IMR-90 (cell line): ENCODE data around the gene RHOH. TPM values are rescaled to one million over a fixed set of nuclear protein-coding genes. Genes with fewer than 3 reads are reported as not detected.

ENCODE experiments used
- ATAC-seq: fragments of 200-7000 bp; cut with Tn5 transposase; 2 replicates; pipeline ENCODE4 v1.9.1; 2020; ENCODE audit warnings: low read depth, mild to moderate bottlenecking, moderate library complexity
- BruUV-seq: library from RNA; stranded (reverse); fragments of 400-500 nt; replicated peaks from 2 replicates; lab custom pipeline; 2021; lab: Mats Ljungman, UMichigan
- CTCF ChIA-PET: fragments of 300-600 bp; formaldehyde crosslinking; extraction: SDS; loops from one replicate; lab custom pipeline; 2021; ENCODE audit warnings: antibody characterized with exemption; lab: Yijun Ruan, JAX
- POLR2A ChIA-PET: fragments of 300-600 bp; sonication (Branson Sonifier 250); formaldehyde crosslinking; loops from one replicate; lab custom pipeline; 2022; ENCODE audit warnings: antibody characterized with exemption; ENCODE audit not compliant: unreplicated experiment; lab: Charles Lee
- DNase-seq: peaks from one replicate; pipeline ENCODE4 v3.0.0; 2013
- H2AFZ ChIP-seq: replicated peaks from 2 replicates; pipeline ENCODE3; 2013; ENCODE audit warnings: low read length, mild to moderate bottlenecking; ENCODE audit not compliant: poor library complexity
- H2AK5ac ChIP-seq: 2 replicates; pipeline ENCODE4 v1.6.1; 2013; ENCODE audit warnings: low read depth, low read length, inconsistent platforms
- H2AK9ac ChIP-seq: replicated peaks from 2 replicates; pipeline ENCODE3; 2013; ENCODE audit warnings: mild to moderate bottlenecking, low read depth, low read length, moderate library complexity; ENCODE audit not compliant: poor library complexity
- H2BK120ac ChIP-seq: 2 replicates; pipeline ENCODE4 v1.6.1; 2013; ENCODE audit warnings: low read depth, low read length, inconsistent platforms
- H2BK15ac ChIP-seq: 3 replicates; pipeline ENCODE4 v1.6.1; 2013; ENCODE audit warnings: low read depth, low read length, inconsistent platforms
- H2BK20ac ChIP-seq: 2 replicates; pipeline ENCODE4 v1.6.1; 2013; ENCODE audit warnings: low read depth, mild to moderate bottlenecking, inconsistent platforms, low read length, moderate library complexity
- H2BK5ac ChIP-seq: 2 replicates; pipeline ENCODE4 v1.6.1; 2013; ENCODE audit warnings: mild to moderate bottlenecking, low read depth, low read length, inconsistent platforms; ENCODE audit not compliant: poor library complexity, severe bottlenecking
- H3K14ac ChIP-seq: replicated peaks from 2 replicates; pipeline ENCODE4 v1.6.1; 2013; ENCODE audit warnings: low read depth, low read length, inconsistent platforms
- H3K18ac ChIP-seq: 2 replicates; pipeline ENCODE4 v1.6.1; 2013; ENCODE audit warnings: low read depth, low read length, control low read depth
- H3K23ac ChIP-seq: 2 replicates; pipeline ENCODE4 v1.6.1; 2013; ENCODE audit warnings: low read depth, low read length, inconsistent platforms
- H3K27ac ChIP-seq: 2 replicates; pipeline ENCODE4 v1.5.1; 2013; ENCODE audit warnings: mild to moderate bottlenecking, control low read depth, low read length; ENCODE audit not compliant: insufficient read depth
- H3K27me3 ChIP-seq: 2 replicates; pipeline ENCODE4 v1.6.1; 2013; ENCODE audit warnings: low read length; ENCODE audit not compliant: control insufficient read depth, insufficient read depth
- H3K36me3 ChIP-seq: 2 replicates; pipeline ENCODE4 v1.6.1; 2013; ENCODE audit warnings: low read length, mixed read lengths; ENCODE audit not compliant: control insufficient read depth, insufficient read depth
- H3K4ac ChIP-seq: 2 replicates; pipeline ENCODE4 v1.6.1; 2013; ENCODE audit warnings: low read depth, low read length, inconsistent platforms
- H3K4me1 ChIP-seq: 2 replicates; pipeline ENCODE4 v1.6.1; 2013; ENCODE audit warnings: low read length, mixed read lengths; ENCODE audit not compliant: control insufficient read depth, insufficient read depth
- H3K4me2 ChIP-seq: 2 replicates; pipeline ENCODE4 v1.6.1; 2013; ENCODE audit warnings: low read depth, mild to moderate bottlenecking, control low read depth, low read length, moderate library complexity
- H3K4me3 ChIP-seq: 2 replicates; pipeline ENCODE4 v1.5.1; 2013; ENCODE audit warnings: low read depth, mild to moderate bottlenecking, control low read depth, low read length, moderate library complexity; ENCODE audit not compliant: insufficient read depth
- H3K56ac ChIP-seq: 2 replicates; pipeline ENCODE4 v1.6.1; 2013; ENCODE audit warnings: low read length, inconsistent platforms; ENCODE audit not compliant: insufficient read depth; ENCODE audit errors: extremely low read depth
- H3K79me1 ChIP-seq, 2 experiments: 2 replicates each; pipeline ENCODE4 v1.6.1; 2013; ENCODE audit warnings: low read length in 2 of 2, inconsistent platforms in 1 of 2, low read depth in 1 of 2
- H3K9ac ChIP-seq: 2 replicates; pipeline ENCODE4 v1.6.1; 2013; ENCODE audit warnings: low read depth, low read length, control low read depth
- H3K9me1 ChIP-seq: 2 replicates; pipeline ENCODE4 v1.6.1; 2013; ENCODE audit warnings: low read length, inconsistent platforms; ENCODE audit not compliant: insufficient read depth
- H3K9me3 ChIP-seq: 2 replicates; pipeline ENCODE4 v1.6.1; 2013; ENCODE audit warnings: low read length; ENCODE audit not compliant: control insufficient read depth, insufficient read depth
- H4K20me1 ChIP-seq: 2 replicates; pipeline ENCODE4 v1.6.1; 2013; ENCODE audit warnings: low read length, inconsistent platforms; ENCODE audit not compliant: insufficient read depth
- H4K5ac ChIP-seq: 2 replicates; pipeline ENCODE4 v1.6.1; 2013; ENCODE audit warnings: mild to moderate bottlenecking, low read depth, low read length, control low read depth
- H4K8ac ChIP-seq, 2 experiments: 2 replicates each; pipeline ENCODE4 v1.6.1; 2013; ENCODE audit warnings: low read depth in 2 of 2, low read length in 2 of 2, control low read depth in 1 of 2, inconsistent platforms in 1 of 2
- H4K91ac ChIP-seq: 2 replicates; pipeline ENCODE4 v1.6.1; 2013; ENCODE audit warnings: low read depth, low read length, inconsistent platforms; ENCODE audit not compliant: insufficient read depth
- CEBPB ChIP-seq: IDR thresholded peaks from 2 replicates; pipeline ENCODE4 v1.6.1; 2012; ENCODE audit warnings: low read depth, low read length, improper control_type of control experiment
- SMC3 ChIP-seq: fragments of 150-350 bp; IDR thresholded peaks from 2 replicates; pipeline ENCODE4 v1.6.1; 2016; ENCODE audit warnings: low read depth, mild to moderate bottlenecking, antibody characterized with exemption, low read length, moderate library complexity
- dilution Hi-C: fragments of 300-500 bp; cut with HindIII; formaldehyde crosslinking; loops from one replicate; pipeline ENCODE4 v1.14.3; 2018; ENCODE audit warnings: low sequenced_read_pairs; ENCODE audit not compliant: unreplicated experiment
- in situ Hi-C: fragments of 300-500 bp; cut with MboI; formaldehyde crosslinking; loops from 3 replicates; pipeline ENCODE4 v1.14.3; 2019; ENCODE audit warnings: low sequenced_read_pairs, inconsistent platforms, mixed read lengths
- intact Hi-C: fragments of 100-400 bp; cut with micrococcal nuclease; formaldehyde crosslinking; loops from 2 replicates; pipeline ENCODE4 v1.10.0; 2022
- polyA plus RNA-seq, 3 experiments: library from polyadenylated mRNA; depleted of rRNA; stranded (reverse); fragments of >200 nt; gene quantifications; 2 replicates each; pipeline ENCODE4 v1.2.3, GENCODE V29; 2012; ENCODE audit warnings: low replicate concordance in 1 of 3
- total RNA-seq: library from RNA; depleted of rRNA; stranded (reverse); fragments of >200 nt; gene quantifications from 2 replicates; pipeline ENCODE4 v1.2.3, GENCODE V29; 2012

RHOH gene
- total and polyA plus RNA-seq, 2 of the 4 experiments (the other 2 are of a cell fraction), result not detected

DNA sequence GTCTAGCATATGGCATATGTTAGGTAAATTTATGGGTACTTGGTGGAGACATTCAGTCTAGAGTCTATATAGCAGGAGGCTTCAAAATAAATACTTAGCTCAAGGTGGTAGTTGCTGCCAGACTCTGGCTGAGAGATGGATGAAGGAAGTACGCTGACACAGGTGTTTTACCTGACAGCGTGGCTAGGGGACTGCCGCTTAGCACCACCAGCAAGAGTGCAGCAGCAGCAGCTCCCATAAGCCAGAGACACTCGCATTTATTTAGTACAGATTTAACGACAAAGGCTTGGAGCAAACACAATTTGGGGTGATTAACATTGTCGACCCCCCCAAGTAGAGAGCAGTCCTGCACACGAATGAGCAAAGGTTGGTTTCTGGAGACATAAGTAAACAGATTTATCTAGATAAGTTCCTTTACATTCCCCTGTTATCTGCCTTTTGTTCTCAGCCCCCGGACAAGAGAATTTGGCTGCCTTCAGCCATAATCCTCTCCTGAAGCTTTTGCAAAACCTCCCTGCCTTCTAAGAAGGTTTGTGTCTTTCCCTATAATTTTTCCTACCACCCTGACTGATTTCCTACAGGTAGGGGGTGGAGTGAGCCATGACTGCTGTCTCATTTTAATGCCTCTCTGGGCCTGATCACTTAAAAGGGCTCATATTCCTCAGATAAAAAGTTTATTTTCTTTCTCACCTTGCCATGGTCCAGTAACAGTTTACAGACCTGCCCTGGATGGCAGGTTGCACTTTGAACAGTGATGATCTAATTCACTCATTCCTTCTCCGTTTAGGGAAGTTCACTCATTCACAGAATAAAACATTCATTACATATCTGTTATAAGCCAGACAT lies 64.6 kb downstream of the RHOH start (continued):
- TF ChIP-seq CEBPB, result no peak

DNA sequence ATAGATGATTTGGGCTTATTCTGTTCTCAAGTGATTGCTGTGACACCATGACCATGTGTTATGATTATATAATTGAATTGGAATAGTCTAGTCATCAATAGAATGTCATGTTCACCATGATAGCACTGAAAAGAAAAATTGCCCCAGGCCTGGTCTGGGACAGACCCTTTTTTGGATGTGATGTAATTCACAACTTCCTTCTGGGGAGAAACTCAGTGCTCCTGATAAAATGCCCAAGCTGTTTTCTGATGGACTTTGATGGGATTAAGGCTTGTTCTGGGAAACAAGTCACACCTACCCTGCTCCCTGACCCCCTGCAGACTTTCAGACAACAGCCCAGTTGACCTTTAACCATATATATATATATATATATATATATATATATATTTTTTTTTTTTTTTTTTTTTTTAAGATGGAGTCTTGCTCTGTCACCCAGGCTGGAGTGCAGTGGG lies 65.3 kb downstream of the RHOH start:
- TF ChIP-seq SMC3, result no peak
- ATAC-seq (no peak), DNase-seq (no peak)
- BruUV-seq, result no TSS peak
- Histone ChIP-seq H3K9ac (no peak overlapping the region), H3K4ac (no peak overlapping the region), H2BK15ac (no peak overlapping the region), H3K14ac (no peak overlapping the region), H3K4me1 (no peaks in the 10 kb centered on the region), H3K56ac (no peak overlapping the region), H3K23ac (no peak overlapping the region), H4K91ac (no peak overlapping the region), H3K27ac (no peak overlapping the region), H2BK20ac (no peak overlapping the region), H2BK120ac (no peak overlapping the region), H3K27me3 (peaks cover 7% of the 10 kb centered on the region), H3K9me1 (no peaks in the 10 kb centered on the region), H3K4me3 (no peak overlapping the region), H4K5ac (no peak overlapping the region), H3K79me1 (no peaks in the 10 kb centered on the region), H3K18ac (no peak overlapping the region), H2AK9ac (no peak overlapping the region), H4K20me1 (no peaks in the 10 kb centered on the region), H3K4me2 (no peak overlapping the region), H2BK5ac (no peak overlapping the region), H2AFZ (no peak overlapping the region), H3K36me3 (no peaks in the 10 kb centered on the region), H2AK5ac (no peak overlapping the region), H4K8ac (no peak overlapping the region), H3K9me3 (no peaks in the 10 kb centered on the region)
- ChIA-PET CTCF (no interaction called here), POLR2A (no interaction called here)
- in situ Hi-C loops, result no loop called here
- intact Hi-C loops, result no loop called here
- dilution Hi-C loops, result no loop called here
